Kidney epithelial cell (primary cell): ENCODE measurements around the gene FRS2. TPM values are rescaled to one million over a fixed set of nuclear protein-coding genes. Genes with fewer than 3 reads are reported as not detected.

ENCODE experiments used
- DNase-seq: peaks from one replicate; pipeline ENCODE4 v3.0.0-alpha.2; 2010; ENCODE audit warnings: low read depth
- H3K27me3 ChIP-seq: 2 replicates; pipeline ENCODE4 v1.6.0; 2011; ENCODE audit warnings: low read length; ENCODE audit not compliant: control insufficient read depth, insufficient read depth
- H3K36me3 ChIP-seq: 2 replicates; pipeline ENCODE4 v1.5.1; 2011; ENCODE audit warnings: low read length; ENCODE audit not compliant: control insufficient read depth, insufficient read depth
- H3K4me3 ChIP-seq: 2 replicates; pipeline ENCODE4 v1.5.1; 2011; ENCODE audit warnings: low read depth, mild to moderate bottlenecking, control low read depth, low read length
- CTCF ChIP-seq: IDR thresholded peaks from 2 replicates; pipeline ENCODE4 v1.5.1; 2011; ENCODE audit warnings: mild to moderate bottlenecking, moderate library complexity, low read length, control low read depth, inconsistent platforms; ENCODE audit not compliant: insufficient read depth, poor library complexity, severe bottlenecking
- total RNA-seq: library from RNA; depleted of rRNA; stranded (reverse); fragments of >200 nt; gene quantifications from 2 replicates; pipeline ENCODE4 v1.2.3, GENCODE V29; 2015

FRS2 gene
- total RNA-seq, 1 donor from 2014 or later = 26.6 TPM

- H3K27me3 ChIP-seq = no peaks in the 10 kb centered on the region
- H3K4me3 ChIP-seq = no peak overlapping the region
- TF ChIP-seq CTCF = no peak
- DNase-seq = no peak
- no peaks in the 10 kb centered on the region for H3K36me3 ChIP-seq
Measured at GRCh38 chr12:69497308-69498026, 27.3 kb downstream of the FRS2 start.

- Histone ChIP-seq H3K4me3 (no peak overlapping the region), H3K27me3 (no peaks in the 10 kb centered on the region), H3K36me3 (no peaks in the 10 kb centered on the region)
- TF ChIP-seq CTCF = no peak
- DNase-seq = no peak
Measured at GRCh38 chr12:69500631-69501030, 30.4 kb downstream of the FRS2 start.

GRCh38 chr12:69501154-69501895 lies 31.1 kb downstream of the FRS2 start:
- DNase-seq = no peak
- no peak overlapping the region for H3K4me3 ChIP-seq
- no peaks in the 10 kb centered on the region for H3K36me3 ChIP-seq
- no peaks in the 10 kb centered on the region for H3K27me3 ChIP-seq
- no peak for TF ChIP-seq CTCF

- no peak for DNase-seq
- no peak overlapping the region for H3K4me3 ChIP-seq
- TF ChIP-seq CTCF = no peak
Measured at GRCh38 chr12:69502345-69503081, 32.3 kb downstream of the FRS2 start.

DNA sequence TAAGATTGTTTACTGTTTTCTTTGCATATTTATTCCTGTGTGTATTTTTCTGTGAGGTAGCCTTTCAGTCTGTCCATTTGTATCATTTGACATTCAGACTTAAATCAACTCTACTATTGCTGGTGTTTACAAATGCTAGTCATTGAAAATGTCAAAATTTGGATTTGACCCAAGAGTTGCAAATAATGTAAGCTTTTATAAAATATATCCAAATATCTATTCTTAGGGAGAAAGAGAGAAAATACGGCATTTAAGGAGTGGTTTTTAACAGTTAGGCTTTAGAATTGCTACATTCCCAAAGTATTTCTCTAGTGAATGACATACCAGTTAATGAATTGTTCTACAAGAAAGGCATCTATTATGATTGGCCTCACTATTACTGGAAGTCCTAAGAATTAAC lies 37.9 kb downstream of the FRS2 start:
- TF ChIP-seq CTCF = no peak
- no peaks in the 10 kb centered on the region for H3K36me3 ChIP-seq
- no peak for DNase-seq
- H3K4me3 ChIP-seq = no peak overlapping the region
- no peaks in the 10 kb centered on the region for H3K27me3 ChIP-seq

More at GRCh38 chr12:69502345-69503081, 32.3 kb downstream of the FRS2 start:
- Histone ChIP-seq H3K27me3 (no peaks in the 10 kb centered on the region), H3K36me3 (no peaks in the 10 kb centered on the region)
